Right lobe of liver (tissue), 4 donors: ENCODE measurements around the gene TERB2.
"Not testable (repeated sequence)": the region's sequence is repeated elsewhere in the genome, so short reads cannot be mapped to it uniquely, and the experiment has no call there.

Experiments
- CTCF ChIP-seq, 4 donors: fragments of 200-600 bp in 3 of 4; fragments of 450-650 bp in 1 of 4; IDR thresholded peaks; one replicate each; pipeline versions ENCODE4 v1.5.1 to v1.8.0; 2016 to 2022; ENCODE audit warnings: antibody characterized with exemption in 4 of 4, mild to moderate bottlenecking in 2 of 4
- POLR2A ChIP-seq: fragments of 450-650 bp; IDR thresholded peaks from one replicate; pipeline ENCODE4 v1.6.1; 2017; ENCODE audit warnings: antibody characterized with exemption, mild to moderate bottlenecking
- donor health status: DM: no; HTN: no; CAD: no.
- donor health status: DM: no; HTN: no; CAD: no.
- donor health status: DM: no; HTN: yes; CAD: no.

DNA sequence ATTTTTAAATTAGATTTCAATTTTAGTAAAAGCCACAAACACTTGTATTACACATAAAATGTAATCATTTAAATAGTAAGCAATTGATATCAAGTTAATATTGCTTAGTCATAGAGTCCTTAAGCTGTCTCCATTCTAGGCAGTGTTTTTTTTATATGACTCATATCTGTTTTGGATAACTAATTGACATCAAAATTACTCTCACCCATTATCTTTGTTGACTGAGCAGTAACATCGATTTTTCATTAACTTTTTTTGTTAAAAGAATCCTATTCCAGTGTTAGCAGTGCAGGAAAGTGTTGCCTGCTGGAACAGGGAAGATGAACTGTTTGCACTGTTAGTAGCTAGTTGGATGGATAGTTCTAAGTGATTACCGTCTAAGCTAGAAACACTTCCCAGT, 21.3 kb downstream of the TERB2 start:
- not testable (repeated sequence) for TF ChIP-seq CTCF (IDR thresholded peaks at IDR 0.05); POLR2A
